ENCODE data around the gene IL1RAPL1.
A peak's percentile ranks its signal among the peaks of the same experiment; 100 is the strongest.

The IL1RAPL1 gene

DNA sequence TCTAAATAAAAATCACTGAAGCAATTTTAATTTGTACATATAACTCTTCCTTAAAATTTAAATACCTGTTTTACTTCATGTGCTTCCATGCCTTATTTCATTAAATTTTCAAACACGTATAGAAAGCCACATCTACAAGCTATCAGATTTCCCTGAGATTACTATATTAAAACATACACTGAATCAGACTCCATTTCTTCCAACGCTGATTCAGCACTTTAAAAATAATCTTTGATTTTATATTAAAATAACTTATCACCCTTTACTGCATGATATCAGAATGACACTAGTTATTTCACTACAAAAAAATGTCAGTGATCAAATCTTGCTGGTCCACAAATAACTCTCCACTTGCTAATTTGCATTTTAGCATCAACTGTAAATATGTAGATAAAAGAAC, 550.8 kb downstream of the IL1RAPL1 start:
- DNase-seq, result no peak

DNA sequence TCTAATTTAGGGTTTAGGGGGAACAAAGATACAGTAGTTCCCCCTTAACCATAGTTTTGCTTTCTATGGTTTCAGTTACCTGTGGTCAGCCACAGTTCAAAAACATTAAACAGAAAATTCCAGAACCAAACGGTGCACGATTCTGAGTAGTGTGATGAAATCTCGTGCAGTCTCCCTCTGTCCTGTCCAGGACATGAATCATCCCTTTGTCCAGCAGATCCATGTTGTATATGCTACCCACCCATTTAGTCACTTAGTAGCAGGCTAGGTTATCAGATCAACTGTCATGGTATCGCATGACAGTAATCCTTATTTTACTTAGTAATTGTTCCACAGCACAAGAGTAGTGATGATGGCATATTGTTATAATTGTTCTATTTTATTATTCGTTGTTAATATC, 556.1 kb downstream of the IL1RAPL1 start:
- DNase-seq, result no peak

DNA sequence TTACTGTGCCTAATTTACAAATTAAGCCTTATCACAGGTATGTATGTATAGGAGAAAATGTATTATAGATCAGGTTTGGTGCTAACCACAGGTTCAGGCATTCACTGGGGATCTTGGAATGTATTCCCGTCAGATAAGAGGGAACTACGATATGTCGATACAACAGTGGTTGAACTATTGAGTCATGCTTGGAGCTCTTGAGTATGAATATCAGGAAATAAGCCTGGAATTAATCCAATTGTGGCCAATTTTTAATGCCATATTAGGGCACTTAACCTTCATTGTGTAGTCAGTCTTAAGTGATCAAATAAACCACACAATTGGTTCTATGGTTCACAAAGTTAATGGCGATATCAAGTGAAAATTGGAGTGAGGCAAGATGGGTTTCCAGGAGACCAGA, 556.5 kb downstream of the IL1RAPL1 start:
- DNase-seq, result no peak

GRCh38 chrX:29145316-29145715, 558.1 kb downstream of the IL1RAPL1 start:
- no peak for DNase-seq

DNA sequence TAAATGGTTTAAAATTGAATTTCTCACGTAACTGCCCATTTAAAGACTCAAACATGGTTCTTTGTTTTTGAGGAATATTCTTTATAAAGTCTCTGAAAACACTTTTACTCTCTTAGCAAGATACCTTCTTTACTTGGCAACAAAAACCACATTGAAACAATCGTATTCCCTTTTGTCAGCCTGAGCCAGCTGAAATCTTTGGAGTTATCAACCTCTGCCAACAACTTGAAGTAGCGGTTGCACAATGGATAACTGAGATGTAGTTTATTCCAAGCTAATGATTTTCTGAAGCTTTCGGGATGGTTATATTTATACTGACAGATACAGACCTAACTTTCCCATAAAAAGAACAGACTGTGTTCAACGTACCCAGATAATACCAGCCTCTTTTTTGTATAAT, 561.3 kb downstream of the IL1RAPL1 start:
- DNase-seq, result no peak

- DNase-seq, result no peak
Observed at GRCh38 chrX:29155286-29155685, 568.0 kb downstream of the IL1RAPL1 start.

DNA sequence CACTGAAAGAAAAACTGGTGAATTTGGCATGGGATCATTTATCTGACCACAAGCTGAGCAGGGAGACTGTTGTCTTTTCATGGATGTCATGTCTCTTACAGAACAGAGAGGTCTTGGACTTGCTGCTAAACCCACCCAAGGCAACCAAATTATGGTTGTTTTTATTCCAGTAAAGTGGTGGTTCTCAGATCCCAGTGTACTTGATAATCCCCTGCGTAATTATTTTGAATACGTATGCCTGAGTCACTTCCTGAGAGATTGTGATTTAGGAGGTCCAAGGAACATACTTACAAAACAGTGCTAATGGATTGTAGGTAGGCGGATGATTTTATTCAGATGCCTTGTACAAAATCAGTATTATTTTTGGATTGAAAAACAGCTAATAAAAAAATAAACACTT, 585.6 kb downstream of the IL1RAPL1 start:
- DNase-seq, result no peak

DNA sequence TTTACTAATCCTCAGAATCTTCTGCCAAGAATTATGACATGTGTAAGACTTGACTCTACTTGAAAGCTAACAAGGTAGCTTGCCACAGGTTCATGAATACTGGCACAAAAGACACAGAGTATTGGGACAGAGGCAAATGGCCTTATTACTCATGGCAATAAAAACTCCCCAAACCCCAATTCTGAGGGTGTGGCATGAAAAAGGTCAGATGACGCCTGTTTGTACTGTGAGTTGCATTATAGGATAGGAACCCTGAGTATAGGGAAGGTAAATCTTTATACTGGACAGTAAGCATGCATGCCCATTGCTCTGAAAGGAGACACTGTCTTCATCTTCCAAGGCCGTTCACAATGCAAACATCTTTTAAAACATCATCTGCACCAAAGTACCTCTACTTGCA, 600.0 kb downstream of the IL1RAPL1 start:
- no peak for DNase-seq

GRCh38 chrX:29196501-29196900, 609.3 kb downstream of the IL1RAPL1 start:
- DNase-seq, result no peak

GRCh38 chrX:29215251-29215650, 628.0 kb downstream of the IL1RAPL1 start:
- DNase-seq, result no peak

DNA sequence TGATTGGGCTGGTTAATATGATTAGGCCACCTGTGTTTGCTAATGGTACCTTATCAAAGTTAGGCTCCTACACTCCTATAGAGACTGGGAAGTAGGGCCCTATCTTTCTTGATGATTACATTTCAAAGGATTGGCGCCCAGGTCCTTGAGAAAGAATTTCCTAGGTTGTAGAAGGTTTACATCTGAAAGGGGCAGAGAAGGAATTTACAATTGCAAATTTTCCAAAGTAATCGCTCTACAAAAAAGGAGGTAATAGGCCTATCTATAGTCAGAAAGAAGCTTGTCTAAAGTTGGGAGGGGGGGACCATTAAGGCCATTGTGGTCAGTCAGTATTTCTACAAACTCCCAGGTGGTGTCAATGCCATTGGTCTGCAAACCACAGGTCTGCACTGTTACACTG, 638.4 kb downstream of the IL1RAPL1 start:
- DNase-seq, result no peak

DNA sequence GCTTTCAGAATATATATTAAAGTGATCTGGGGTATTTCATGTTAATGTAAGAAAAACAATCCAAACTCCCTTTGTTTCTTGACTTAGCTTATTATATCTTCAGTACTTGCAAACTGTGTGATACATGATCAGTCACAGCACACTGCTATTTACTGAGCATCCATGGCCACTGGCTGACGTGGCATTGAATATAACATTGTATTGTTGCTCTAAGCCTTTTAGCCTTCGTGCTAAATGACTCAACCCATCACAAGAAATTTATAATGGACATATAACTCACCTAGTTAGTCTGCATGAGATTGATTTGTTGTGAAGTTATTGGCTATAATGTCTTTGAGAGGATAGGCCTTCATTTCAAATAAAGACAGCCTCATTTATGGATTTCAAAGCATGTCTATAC, 642.6 kb downstream of the IL1RAPL1 start:
- no peak for DNase-seq

- DNase-seq, result peak; percentile 1
Observed at GRCh38 chrX:29231800-29232199, 644.6 kb downstream of the IL1RAPL1 start.

DNA sequence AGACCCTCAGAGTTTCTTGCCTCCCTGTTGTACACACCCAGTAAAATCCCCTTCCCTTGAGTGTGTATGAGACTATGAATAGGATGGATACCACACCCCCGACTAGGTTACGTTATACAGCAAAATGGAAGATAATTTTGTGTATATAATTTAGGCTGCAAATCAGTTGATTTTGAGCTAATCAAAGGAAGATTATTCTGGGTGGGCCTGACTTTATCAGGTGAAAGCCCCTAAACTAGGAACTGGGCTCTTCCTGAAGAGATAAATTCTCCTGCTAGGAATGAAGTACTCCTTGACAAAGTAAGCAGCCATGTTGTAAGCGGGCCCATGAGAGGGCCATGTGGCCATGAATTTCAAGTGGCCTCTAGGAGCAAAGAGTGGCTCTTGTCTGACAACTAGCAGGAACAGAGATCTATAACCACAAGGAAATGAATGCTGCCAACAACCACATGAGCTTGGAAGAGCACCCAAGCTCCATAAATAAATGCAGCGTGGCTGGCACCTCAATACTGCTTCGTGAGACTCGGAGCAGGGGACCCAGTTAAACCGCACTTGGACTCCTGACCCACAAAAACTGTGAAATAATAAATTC, 646.4 kb downstream of the IL1RAPL1 start:
- no peak for DNase-seq

GRCh38 chrX:29237972-29238371, 650.7 kb downstream of the IL1RAPL1 start:
- no peak for DNase-seq

GRCh38 chrX:29241809-29242208, 654.6 kb downstream of the IL1RAPL1 start:
- DNase-seq, result no peak

GRCh38 chrX:29242856-29243255, 655.6 kb downstream of the IL1RAPL1 start:
- no peak for DNase-seq

DNA sequence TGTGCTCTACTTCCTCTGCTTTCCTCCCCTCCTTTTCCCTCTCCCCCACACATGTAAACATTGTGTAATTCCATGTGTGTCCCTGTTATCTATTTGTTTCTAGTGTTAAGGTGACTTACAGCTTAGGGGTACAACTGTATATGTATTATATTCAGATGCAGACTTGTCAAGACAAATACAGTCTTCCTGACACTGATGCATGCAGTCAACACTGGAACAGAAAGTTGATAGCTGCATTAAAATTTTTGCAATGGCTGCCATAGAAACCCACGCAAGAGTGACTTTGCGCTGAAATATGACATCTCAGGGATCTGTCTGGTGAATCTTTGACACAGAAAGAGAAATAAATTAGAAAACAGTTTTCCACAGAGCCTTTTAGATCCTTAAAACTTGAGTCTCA, 656.7 kb downstream of the IL1RAPL1 start:
- DNase-seq, result no peak

GRCh38 chrX:29254515-29254914, 667.3 kb downstream of the IL1RAPL1 start:
- no peak for DNase-seq

DNA sequence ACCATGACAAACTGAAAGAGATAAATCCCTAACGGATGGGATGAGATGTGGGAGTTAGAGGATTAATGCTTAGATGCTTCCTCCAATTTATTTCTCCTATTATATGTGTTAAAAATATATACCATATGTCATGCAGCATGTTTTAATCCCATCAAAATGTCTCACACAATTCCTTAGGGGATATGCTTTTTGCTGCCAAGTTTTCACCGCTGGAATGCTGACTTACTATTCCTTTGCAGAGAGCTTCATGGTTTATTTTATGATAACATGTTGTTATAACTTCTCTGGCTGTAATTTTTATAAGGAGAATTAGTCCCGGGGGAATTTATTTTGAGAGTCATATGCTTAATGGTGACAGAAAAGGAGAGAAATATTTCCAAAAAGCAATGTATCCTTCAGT, 670.3 kb downstream of the IL1RAPL1 start:
- DNase-seq, result no peak

GRCh38 chrX:29269390-29269789, 682.1 kb downstream of the IL1RAPL1 start:
- no peak for DNase-seq

DNA sequence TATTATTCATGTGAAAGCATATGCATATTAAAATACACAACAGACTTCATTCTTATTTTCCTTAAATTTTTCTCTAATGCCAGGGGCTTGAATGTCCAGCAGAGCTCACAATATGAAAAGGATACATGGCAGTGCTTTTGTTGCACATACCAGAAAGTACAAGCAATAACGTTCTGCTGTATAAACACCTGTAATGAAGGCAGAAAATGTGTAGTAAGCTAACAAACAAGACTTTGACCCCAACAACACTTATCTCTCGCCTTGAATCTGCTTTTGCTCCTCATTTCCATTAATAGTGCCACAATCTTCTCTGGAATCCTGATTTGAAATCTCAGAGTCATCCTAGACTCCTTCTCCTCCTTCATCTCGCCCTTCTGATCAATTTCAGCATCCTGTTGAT, 687.3 kb downstream of the IL1RAPL1 start:
- no peak for DNase-seq

DNA sequence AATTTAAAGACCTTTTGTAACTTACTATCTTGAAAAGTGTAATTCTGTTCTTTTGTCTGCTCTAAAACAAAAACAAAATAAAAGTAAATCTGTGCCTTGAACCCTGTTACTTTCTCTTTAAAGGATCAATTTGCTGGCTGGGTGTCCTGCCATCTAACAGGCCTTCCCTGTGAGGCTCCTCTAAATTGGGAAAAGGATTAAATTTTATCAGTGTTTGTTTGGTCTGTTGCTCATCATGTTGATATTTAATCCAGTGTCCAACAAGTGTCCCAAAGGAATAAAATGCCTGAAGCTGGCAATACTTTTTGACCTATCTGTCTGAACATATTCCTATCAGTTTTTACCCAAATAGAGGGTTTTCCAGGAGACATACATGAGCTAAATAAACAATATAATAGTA, 688.7 kb downstream of the IL1RAPL1 start:
- no peak for DNase-seq

GRCh38 chrX:29281078-29281742, 694.0 kb downstream of the IL1RAPL1 start:
- no peak for DNase-seq

DNA sequence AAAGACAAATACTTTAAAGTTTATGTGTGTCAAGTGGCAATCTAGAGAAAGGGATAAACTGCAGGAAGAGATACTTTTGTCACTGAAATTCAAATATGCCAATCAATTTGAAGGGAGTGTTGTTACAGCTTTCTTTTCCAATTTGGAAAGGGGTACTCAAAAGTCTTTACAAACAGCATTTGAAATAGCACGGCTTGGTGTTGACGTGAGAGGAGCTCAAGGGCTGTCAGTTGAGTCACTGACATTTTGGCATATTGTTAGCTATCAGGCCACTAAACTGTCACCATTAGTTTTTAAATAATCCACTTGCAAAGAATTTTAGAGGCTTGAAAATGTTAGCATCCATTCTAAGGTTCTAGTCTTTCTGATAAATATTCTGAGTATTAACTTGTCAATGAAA, 698.4 kb downstream of the IL1RAPL1 start:
- DNase-seq, result no peak

Data from hematopoietic multipotent progenitor cell treated with erythropoietin and hydrocortisone succinate and interleukin-3 and kit ligand, for 6 days (in vitro differentiated cells).